ENCODE data around the gene CCNT2.

Gene CCNT2

GRCh38 chr2:135004005-135004746, 85.6 kb downstream of the CCNT2 start:
- Histone ChIP-seq H3K9ac (no peak overlapping the region), H3K4me2 (ENCODE audit: low read length) (peak overlapping the region; percentile 32), H3K36me3 (ENCODE audit: control insufficient read depth, insufficient read depth, low read length) (no peaks in the 10 kb centered on the region), H3K27me3 (ENCODE audit: control insufficient read depth, insufficient read depth, low read length) (no peaks in the 10 kb centered on the region), H2AFZ (peak overlapping the region; percentile 86), H3K9me3 (ENCODE audit: control insufficient read depth, low read length) (no peaks in the 10 kb centered on the region), H3K27ac (no peak overlapping the region), H3K79me2 (no peaks in the 10 kb centered on the region), H3K4me1 (peaks cover 5% of the 10 kb centered on the region), H3K4me3 (ENCODE audit: low read depth, low read length) (no peak overlapping the region)
- peak; percentile 95 for TF ChIP-seq CTCF (IDR thresholded peaks at IDR 0.05)

GRCh38 chr2:135005753-135006152, 87.1 kb downstream of the CCNT2 start:
- Histone ChIP-seq H3K4me2 (ENCODE audit: low read length) (no peak overlapping the region), H3K79me2 (no peaks in the 10 kb centered on the region), H2AFZ (no peak overlapping the region), H3K4me3 (ENCODE audit: low read depth, low read length) (no peak overlapping the region), H3K9ac (no peak overlapping the region), H3K27me3 (ENCODE audit: control insufficient read depth, insufficient read depth, low read length) (no peaks in the 10 kb centered on the region), H3K9me3 (ENCODE audit: control insufficient read depth, low read length) (no peaks in the 10 kb centered on the region), H3K36me3 (ENCODE audit: control insufficient read depth, insufficient read depth, low read length) (no peaks in the 10 kb centered on the region), H3K27ac (no peak overlapping the region), H3K4me1 (no peaks in the 10 kb centered on the region)
- no peak for TF ChIP-seq CTCF (IDR thresholded peaks at IDR 0.05)

All from parathyroid adenoma (tissue), 2 donors.